NCI-H524 (cell line): ENCODE data around the gene UBALD2.
A peak's percentile ranks its signal among the peaks of the same experiment; 100 is the strongest.
"Not testable (repeated sequence)": the region's sequence is repeated elsewhere in the genome, so short reads cannot be mapped to it uniquely, and the experiment has no call there.

ENCODE experiments used
- DNase-seq, 2 experiments: peaks; one replicate each; lab custom pipeline; 2025; lab: John Stamatoyannopoulos, UW

UBALD2 gene

DNA sequence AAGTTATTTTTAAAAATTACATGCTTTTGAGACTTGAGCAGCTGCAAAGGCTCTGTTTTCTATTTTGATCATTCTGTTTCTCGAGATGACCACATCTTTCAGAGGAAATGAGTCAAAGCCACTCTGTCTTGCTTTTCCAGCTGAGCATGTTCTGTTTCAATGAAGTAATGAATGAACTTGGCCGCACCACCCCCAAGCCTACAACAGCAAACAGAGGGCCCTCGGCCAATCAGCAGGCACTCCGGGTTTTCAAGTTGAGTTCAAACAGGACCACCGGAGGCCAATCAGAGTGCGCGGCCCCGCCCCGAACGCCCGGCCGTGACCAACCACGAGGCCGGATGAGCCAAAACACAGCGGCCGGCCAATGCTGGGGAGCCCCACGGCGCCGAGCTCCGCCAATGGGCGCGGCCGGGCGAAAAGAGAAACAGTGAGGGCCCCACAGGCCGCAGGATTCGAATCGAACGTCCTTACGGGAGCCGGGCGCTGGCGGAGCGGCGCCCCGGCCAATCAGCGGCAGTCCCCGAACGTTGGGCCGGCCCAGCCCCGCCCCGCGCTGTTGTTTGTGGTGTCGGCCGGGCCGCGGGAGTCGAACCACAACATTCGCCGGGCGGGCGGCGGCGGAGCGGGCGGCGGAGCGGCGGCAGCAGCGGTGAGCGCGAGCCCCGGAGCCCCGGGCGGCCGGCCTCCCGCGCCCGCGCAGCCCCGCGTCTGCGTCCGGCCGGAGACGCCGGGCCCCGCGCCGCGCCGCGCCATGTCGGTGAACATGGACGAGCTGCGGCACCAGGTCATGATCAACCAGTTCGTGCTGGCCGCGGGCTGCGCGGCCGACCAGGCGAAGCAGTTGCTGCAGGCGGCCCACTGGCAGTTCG, at the start of gene UBALD2:
Gene UBALD2 (plus strand): TSS at position 594 of the 869 bp plus-strand sequence. CDS start 158 bp downstream, at position 752.
- DNase-seq = peak; percentile 100

GRCh38 chr17:76217081-76217480, 48.1 kb upstream of the UBALD2 start:
- DNase-seq = no peak

GRCh38 chr17:76219670-76220383, 45.3 kb upstream of the UBALD2 start:
- no peak for DNase-seq

- DNase-seq = no peak
Observed at GRCh38 chr17:76223802-76224201, 41.3 kb upstream of the UBALD2 start.

DNA sequence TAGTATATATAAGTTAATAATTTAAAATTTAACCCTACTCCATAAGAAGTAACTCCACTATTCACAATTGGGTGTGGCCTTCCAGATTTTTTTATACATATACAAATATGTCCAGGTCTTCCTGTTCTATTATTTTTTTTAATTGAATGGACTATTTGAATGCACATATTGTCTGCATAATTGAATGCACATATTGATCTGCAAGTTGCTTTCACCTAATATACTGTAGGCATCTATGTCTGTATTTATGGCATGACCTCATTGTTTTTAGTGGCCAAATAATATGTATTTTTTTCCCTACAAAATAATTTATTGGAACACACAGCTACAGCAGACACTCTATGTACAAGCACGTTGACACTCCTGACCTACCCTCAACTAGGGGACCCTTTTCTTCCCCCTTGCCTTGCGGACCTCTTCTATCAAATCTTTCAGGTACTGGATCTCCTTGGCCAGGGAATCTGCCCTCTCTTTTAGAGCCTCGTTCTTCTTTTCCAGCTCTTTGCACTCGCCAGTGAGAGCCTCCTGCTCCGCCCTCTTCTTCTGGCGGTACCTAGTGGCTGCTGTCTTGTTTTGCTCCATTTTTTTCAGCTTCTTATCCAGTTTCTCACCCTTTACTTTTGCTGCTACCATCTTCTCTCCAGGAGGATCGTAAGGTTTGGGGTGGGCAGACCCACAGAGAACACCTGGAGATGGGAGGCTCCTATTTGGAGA, 39.6 kb upstream of the UBALD2 start:
- not testable (repeated sequence) for DNase-seq

GRCh38 chr17:76226749-76227148, 38.4 kb upstream of the UBALD2 start:
- not testable (repeated sequence) for DNase-seq

DNA sequence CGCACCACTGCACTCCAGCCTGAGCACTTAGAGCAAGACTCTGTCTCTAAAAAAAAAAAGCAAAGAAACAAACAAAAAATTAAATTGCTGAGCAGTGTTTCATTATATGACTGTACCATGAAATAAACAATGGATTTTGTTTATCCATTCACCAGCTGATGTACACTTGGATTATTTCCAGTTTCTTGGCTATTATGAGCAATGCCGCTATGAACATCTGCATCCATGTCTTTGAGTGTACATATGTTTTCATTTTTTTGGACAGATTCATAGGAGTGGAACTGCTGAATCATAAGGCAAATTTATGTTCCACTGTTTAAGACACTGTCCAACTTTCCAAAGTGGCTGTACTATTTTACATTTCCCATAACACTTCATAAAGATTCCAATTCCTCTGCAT, 32.8 kb upstream of the UBALD2 start:
- DNase-seq = no peak

- DNase-seq = no peak
Observed at GRCh38 chr17:76233588-76234353, 31.4 kb upstream of the UBALD2 start.

GRCh38 chr17:76234354-76234679, 30.8 kb upstream of the UBALD2 start:
- DNase-seq = no peak

DNA sequence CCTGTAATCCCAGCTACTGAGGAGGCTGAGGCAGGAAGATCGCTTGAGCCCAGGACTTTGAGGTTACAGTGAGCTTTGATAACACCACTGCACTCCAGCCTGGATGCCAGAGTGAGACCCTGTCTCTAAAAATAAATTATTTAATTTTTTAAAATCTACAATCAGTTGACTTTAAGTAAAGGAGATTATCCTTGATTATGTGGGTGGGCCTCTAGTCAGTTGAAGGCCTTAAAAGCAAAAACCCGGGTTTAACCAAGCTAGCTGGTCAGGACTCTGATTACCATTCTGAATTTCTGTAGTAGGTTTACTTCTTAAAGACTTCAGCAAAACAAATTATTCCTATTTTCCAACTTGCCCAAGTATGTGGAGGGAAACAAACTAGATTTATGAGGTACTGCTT, 29.3 kb upstream of the UBALD2 start:
- no peak for DNase-seq

DNA sequence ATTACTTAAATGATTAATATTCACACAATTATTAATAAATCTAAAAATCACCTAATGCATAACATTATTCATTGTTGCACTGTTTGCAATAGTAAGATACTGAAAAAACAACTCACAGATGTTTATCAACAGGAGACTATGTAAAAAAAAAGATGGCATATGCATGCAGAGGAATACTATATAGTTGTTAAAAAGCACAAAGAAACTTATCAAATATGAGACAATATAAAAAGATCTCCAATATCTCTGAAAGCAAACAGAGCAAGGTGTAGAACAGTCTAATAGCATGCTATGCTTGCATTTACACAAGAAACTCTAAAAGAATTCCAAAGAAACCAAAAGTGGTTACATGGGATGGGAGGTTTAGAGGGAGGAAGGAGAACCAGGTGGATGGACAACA, 28.5 kb upstream of the UBALD2 start:
- no peak for DNase-seq

DNA sequence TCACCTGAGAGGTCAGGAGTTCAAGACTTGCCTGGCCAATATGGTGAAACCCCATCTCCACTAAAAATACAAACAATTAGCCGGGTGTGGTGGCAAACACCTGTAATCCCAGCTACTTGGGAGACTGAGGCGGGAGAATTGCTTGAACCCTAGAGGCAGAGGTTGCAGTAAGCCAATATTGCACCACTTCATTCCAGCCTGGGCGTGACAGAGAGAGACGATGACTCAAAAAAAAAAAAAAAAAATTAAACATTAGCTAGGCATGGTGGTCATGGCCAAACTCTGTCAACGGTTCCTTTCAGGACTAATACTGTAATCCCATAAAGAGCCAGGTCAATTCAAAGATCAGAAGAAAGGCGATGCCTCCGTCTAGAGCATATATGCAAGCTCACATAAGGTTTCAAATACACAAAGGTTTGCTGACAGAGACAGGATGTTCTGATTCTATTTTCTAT, 27.3 kb upstream of the UBALD2 start:
- DNase-seq = no peak

DNA sequence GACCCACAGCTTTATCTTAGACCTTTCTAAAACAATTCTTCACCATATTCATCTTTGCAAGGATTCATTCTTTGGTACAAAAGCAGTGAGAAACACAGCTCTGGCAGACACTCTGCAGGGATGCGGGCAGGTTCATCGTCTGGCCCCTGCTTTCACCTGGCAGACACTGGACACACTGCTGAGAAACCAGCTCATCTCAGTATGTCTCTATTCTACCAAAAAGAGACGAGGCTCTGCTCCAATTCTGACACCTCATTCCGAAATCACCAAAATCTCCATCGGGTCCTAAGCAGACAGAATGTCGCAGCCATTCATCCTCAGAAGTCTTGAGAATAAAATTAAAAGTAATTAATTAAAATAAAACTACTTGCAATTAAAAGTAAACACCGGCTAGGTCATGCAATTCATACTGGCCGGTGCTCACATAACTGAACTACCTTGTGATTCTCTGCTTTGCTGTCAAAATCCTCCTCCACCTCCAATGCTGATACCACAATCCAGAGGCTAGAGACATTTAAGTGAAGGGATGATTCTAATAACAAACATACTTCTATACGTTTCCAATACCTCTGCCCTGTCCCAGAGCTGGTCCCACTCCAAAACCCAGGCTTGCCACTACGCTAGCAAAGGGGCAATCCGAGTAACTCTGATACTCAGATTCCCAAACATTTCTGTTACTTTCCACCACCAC, 26.2 kb upstream of the UBALD2 start:
- no peak for DNase-seq

DNA sequence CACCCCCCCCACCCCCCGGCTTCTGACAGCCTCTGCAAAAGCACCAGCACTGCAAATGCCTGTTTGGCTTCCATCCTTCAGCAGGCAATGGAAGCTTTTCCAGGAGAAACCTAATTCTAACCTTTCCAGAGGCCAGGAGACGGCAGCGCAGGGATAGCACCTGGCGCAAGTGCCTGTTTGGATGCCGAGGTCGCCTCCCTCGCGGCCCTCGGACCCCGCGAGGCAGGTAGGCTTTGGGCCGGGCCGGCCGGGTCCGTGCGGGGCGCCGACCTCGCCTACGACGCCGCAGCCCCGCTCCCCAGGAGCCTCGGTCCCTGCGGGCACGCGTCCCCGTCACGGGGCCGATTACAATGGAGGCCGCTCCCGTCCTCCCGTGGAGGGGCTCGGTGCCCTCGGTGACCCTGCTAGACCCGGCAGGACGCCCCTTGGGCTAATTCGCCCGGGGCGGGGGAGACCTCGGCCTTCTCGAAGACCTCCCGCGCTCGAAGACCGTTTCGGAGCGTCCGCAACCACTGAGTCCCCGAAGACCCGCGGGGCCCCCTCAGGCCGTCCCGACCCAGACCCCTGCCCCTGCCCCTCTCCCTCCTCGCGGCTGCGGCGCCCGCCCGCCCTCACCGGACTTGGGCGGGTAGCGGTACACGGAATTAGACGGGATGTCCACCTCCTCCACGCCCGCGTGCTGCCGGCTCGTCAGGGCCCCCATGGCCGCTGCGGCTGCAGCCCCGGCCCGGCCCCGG, 25.4 kb upstream of the UBALD2 start:
- DNase-seq = no peak

GRCh38 chr17:76240461-76241203, 24.5 kb upstream of the UBALD2 start, which contains the start of gene RNF157:
Gene RNF157 (minus strand): TSS chr17:76240493. CDS start chr17:76240240, 253 bp downstream.
- peak; percentile 56 to 84 for DNase-seq

- no peak for DNase-seq
Observed at GRCh38 chr17:76241204-76241538, 24.0 kb upstream of the UBALD2 start.

- no peak for DNase-seq
Observed at GRCh38 chr17:76241691-76242255, 23.4 kb upstream of the UBALD2 start.

DNA sequence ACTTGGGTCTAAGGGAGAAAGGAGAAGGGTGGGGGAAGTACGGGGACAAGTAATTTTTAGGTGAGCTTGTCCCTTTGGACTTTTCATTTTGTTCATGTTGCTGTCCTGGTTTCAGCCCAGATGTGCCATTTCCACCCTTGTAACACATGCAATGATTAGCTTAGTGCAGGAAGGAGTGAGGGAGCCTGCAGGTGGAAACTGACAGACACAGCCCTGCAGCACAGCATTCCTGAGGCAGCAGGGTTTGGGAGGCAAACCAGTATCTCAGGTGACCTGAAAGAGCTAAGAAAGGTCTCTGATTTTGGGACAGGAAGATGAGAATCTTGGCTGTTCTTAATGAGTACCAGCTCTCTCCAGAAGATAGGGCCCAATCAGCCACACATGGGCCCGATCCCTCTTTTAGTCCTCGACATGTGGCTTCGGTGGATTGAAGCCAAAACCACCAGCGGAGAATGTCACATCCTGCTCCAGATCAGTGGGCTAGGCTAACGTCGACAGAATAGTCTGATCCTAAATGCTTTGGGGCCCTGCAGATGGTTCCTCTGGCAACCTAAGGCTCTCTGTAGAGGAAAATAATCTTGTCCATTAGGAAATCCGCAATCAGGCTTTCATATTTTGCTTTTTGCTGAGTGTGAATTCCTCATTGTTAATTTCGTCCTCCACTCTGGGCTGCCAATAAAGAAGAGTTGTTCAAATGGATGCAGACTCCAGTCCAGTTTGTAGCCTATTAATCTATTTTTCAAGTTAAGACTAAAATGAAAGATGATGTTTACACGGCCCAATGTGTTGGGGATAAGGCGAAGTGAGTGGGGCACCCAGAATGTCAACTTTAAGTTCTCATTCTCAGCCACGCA, 21.1 kb upstream of the UBALD2 start:
- DNase-seq = no peak
